ENCODE results near the gene COPS6.

COPS6 gene

DNA sequence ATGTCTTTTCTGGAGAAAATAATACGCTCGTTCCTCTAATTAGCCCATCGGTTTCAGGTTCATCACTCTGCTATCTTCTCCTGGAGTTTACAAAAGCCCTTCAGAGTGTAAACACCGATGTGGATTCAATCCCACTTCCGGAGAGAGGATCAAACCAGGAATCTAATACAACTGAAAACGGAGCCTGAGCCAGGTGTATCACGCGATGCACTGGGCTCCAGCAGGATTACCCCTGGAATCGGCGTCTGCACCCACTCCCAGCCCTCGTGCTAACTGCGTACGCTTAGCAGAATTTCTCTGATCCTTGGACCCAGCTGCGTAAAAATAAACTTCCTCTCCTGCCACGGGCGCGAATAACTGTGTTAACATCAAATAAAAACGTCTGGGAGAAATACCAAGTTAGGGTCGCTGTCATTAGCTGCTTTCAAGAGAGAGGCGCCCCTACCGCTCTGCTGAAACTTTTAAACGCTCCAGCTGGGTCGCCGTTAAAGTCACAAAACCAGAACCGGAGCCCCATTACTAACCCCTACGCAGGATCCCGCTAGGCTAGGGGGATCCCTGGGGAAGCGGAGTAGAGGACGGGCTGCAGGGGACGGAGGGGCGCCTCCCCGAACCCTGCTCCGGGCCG lies 7.7 kb upstream of the COPS6 start:
- peak; percentile 26 for DNase-seq (ENCODE audit: low read depth)

DNA sequence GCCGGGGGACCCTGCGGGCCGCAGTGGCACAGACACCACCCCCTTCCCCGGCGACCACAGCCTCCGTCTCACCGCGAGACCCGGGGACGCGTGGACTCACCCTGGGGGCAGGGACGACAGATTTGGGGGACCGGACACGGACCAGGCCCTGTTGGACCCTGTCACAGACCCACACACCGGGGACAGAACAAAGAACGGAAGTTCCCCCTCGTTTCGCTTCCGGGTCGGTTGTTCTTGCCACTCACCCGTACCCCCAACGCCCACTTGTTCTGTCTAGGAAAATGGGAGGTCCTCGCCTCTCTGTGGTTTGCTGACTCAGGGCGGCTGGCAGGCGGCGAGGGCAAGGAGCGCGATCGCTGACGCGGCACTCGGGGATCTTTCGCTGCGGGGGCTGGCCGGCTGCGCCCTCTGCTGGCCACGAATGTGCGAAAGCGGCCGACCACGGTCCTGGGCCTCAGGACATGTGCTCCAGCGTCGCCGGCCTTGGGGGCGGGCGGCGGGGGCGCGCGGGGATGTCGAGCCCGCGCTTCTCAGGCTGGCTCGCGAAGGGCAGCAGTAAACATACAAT lies 7.2 kb upstream of the COPS6 start, which contains the start of gene ZNF3:
Gene ZNF3, minus strand, starts transcription at position 189 of the 568 bp plus-strand sequence. CDS start 4,366 bp downstream, outside the sequence.
- DNase-seq (ENCODE audit: low read depth) = peak; percentile 99

DNA sequence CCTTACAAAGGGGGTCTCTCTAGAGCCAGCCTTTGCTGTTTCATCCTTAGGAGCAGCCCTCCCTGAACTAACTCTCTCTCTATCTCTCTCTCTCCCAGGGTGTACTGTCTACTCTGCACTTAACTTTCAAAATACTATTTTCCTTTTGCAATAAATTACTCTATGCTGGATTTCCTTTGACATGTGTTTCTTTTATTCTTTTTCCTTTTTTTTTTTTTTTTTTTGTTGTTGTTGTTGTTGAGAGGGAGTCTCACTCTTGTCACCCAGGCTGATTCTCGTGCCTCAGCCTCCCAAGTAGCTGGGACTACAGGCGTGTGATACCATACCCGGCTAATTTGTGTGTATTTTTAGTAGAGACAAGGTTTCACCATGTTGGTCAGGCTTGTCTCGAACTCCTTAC lies 5.8 kb upstream of the COPS6 start:
- DNase-seq (ENCODE audit: low read depth) = no peak

DNA sequence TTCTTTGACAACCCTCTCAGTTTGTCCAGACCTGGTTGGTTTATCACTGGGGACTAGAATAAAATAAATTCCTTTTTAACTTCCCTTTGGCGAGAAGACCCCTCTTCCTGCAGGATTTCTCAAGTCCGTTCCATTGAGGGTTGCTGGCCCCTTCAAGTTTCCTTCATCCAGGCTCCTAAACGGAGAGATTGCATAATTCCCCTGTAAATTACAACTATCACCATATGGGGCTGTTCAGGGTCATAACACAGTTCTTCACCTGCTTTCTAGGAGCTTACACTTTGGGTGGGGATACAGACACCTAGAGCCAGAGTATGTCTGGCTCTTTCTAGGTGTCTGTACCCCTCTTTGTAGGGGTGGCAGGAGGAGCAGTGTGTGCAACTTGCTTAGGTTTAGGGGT lies 3.3 kb upstream of the COPS6 start:
- DNase-seq (ENCODE audit: low read depth) = no peak

DNA sequence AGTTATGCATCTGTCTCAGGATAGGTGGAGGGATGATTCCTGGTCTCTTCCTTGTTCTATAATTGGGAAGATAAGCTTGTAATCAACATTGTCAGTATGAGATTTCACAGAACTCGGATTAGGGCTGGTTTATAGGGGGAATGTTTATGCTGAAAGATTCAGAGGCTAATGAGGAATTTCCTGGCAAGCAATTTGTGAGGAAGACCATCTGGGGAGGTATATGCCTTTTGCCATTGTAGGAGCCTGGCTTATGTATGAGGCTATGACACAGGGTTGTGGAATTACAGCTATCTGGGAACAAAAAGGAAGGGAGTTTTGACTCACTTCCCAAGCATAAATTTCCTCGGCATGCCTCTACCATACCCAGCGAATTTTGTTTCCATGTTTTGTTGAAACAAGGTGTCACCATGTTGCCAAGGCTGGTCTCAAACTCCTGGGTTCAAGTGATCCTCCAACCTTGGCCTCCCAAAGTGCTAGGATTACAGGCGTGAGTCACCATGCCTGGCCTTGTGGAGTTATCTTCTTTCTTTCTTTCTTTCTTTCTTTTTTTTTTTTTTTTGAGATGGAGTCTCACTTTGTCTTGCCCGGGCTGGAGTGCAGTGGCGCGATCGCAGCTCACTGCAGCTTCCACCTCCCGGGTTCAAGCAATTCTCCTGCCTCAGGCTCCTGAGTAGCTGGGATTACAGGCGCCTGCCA lies 1.6 kb upstream of the COPS6 start:
- peak; percentile 100 for DNase-seq (ENCODE audit: low read depth)

DNA sequence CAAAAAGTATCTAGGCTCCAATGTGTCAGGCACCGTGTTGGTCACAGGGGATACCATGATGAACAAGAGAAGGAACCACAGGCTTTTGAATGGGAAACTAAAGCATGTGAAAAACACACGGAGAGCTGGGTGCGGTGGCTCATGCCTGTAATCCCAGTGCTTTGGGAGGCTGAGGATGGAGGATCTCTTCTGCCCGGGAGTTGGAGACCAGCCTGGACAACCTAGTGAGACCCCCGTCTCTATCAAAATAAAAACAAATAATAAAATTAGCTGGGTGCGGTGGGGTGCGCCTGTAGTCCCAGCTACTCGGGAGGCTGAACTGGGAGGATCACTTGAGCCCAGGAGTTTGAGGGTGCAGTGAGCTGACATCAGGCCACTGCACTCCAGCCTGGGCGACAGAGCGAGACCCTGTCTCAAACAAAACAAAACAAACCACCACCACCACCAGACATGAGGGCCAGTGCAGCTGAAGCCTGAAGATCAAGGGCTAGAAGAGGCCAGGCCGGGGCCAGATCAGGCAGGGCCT lies 611 bp upstream of the COPS6 start:
- DNase-seq (ENCODE audit: low read depth) = no peak

DNA sequence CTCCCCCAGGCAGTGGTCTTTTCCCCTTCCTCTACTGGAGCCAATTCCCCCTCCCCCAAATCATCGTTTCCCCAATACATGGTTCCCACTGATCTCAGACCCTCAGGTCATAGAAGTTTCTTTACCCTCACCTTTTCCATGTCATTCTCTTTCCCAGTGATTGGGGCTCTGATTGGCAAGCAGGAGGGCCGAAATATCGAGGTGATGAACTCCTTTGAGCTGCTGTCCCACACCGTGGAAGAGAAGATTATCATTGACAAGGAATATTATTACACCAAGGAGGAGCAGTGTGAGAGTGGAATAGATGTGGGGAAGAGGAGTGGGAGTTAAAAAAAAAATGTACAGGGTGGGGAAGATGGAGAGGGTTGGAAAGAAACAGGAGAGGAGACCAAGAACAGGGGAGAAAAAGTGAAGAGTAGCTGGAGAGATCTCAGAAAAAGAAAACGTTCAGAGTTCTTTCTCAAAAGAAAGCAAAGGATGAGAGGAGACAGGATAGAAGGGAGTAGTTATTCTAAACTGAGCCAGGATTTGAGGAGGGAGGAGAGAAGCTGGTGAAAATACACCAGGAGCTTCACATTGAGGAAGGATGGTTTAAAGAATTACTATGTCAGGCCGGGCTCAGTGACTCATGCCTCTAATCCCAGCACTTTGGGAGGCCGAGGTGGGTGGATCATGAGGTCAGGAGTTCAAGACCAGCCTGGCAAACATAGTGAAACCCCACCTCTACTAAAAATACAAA lies 858 bp downstream of the COPS6 start:
- DNase-seq (ENCODE audit: low read depth) = peak; percentile 61

DNA sequence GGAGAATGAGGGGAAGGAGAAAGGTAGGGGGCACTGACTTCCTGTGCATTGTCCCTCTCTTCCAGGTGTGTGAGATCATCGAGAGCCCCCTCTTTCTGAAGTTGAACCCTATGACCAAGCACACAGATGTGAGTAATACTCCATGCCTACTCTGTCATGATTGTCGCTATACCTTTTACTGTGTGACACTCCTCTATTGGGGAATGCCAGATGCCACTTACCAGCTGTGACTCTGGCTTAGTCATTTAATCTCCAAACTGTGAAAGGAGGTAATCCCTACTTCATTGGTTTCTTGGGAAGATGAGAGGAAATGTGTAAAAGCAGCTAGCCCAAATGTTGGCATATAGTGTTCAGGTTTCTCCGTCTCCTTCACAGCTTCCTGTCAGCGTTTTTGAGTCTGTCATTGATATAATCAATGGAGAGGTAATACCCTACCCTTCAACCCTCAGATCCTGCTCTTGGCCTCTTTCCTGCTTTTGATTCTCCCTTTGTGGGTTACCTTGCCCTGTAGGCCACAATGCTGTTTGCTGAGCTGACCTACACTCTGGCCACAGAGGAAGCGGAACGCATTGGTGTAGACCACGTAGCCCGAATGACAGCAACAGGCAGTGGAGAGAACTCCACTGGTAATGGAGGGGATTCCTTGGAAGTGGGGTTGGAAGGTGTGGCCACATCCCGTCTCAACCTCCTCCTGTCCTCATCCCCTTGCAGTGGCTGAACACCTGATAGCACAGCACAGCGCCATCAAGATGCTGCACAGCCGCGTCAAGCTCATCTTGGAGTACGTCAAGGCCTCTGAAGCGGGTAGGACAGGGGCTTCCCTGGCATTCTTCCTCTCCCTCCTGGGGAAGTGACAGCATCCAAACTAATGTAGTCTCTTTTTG lies 2.0 kb downstream of the COPS6 start:
- no peak for DNase-seq (ENCODE audit: low read depth)

DNA sequence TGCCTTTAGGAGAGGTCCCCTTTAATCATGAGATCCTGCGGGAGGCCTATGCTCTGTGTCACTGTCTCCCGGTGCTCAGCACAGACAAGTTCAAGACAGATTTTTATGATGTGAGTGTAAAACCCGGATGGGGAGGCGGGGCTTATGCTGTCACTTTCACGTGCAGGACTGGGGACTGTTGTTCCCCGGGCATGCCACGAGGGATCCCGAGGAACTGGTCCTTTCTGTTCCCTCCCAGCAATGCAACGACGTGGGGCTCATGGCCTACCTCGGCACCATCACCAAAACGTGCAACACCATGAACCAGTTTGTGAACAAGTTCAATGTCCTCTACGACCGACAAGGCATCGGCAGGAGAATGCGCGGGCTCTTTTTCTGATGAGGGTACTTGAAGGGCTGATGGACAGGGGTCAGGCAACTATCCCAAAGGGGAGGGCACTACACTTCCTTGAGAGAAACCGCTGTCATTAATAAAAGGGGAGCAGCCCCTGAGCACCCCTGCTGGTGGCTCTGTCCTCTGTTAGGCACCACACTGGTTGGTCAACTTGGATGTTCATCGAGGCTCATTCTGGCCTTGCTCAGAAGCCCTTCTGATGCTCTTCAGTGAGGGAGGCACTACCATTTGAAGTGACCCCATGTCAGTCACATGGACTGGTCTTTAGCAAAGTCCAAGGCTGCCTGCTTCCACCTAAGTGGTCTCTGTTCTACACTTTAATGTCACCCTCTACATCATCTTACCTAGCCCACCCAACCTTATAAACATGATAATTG lies 2.8 kb downstream of the COPS6 start:
- DNase-seq (ENCODE audit: low read depth) = peak; percentile 73

DNA sequence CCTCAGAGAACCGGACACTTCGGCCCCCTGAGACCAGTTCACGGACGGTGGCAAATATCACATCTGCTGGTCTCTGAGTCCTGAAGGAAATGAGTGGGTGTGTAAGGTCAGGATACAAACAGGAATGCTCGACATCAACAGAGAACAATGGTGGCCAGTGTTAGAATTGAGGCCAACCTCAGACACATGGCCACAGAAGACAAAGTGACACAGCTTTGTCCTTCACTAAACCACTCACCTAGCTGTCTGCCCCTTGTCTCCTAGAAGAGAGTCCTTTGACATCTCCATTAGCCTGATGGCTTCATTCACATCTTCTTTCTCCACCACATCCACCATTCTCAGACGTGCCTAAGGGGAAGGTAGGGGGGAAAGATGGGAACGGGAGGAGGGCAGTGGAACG lies 4.3 kb downstream of the COPS6 start:
- DNase-seq (ENCODE audit: low read depth) = no peak

DNA sequence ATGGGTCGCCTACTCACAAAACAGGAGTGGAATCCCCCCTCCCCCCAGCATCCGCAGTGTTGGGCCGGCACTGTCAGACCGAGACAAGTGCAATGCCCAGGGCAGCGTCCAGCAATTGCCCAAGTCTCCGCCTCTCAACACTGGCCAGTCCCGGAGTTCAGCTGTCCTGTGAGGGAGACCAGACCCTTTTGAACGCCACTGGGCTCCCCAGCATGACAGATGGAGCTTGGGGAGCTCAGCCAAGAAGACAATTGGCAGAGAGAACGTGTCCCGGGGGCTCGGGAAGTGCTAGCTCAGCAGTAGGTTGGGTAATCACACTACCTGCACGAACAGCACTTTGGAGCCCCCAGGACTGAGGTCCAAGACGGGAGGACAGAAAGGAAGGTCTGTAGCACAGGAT lies 4.7 kb downstream of the COPS6 start:
- no peak for DNase-seq (ENCODE audit: low read depth)

DNA sequence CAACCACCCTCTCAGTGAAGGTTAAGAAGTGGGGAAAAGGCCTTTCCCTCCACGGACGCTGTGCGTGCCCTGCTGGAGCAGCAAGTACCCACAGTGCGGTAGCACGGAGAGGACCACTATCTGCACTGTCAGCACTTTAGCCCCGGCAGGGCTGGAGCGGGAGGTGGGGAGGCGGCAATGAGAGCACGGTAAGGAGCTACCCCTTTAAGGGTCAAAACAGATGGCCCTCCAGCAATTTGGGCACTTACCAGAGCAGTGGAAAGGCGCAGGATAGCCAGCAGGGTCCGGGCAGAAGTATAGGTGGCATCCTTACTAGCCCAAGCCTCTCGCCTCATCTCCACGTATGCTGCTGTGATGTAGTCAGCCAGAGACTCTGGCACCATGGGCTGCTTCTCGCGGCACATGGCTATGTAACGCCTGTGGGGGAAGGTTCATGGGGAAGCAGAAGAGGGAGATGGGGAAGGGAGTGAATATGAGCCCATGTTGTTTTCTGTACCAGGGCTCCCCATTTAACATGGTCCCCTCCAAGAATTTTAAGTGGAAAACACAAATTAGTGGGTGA lies 5.2 kb downstream of the COPS6 start:
- no peak for DNase-seq (ENCODE audit: low read depth)

DNA sequence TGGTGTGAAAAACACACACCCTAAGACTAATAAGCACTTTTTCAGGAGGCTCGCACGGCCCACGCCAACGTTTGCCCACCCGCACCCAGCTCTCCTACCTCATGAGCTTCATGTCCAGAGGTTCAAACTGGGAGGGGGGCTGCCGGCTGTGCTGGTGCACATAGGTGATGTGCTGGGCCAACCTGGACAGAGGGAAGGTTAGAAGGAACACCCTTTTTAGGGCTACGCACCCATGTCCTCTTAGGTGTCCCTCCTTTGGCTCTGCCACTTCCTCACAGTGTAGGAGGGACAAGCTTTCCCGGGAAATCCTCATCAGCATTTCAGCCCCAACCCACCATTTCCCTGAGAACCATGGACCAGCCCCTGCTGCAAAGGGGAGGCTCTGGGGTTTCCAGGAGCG lies 6.5 kb downstream of the COPS6 start:
- DNase-seq (ENCODE audit: low read depth) = no peak

DNA sequence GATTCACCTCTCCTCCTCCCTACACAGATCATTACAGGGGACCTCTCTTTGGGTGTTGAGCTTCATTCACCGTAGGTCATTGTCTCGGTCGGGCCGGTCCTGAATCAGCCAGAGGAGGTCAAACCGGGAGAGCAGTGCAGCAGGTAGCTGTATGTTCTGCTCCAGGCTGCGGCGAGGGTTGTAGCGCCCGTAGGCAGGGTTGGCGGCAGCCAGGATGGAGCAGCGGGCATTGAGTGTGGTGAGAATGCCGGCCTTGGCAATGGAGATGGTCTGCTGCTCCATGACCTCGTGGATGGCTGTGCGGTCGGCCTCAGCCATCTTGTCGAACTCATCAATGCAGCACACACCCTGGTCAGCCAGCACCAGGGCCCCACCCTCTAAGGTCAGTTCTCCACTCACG lies 6.9 kb downstream of the COPS6 start:
- no peak for DNase-seq (ENCODE audit: low read depth)

DNA sequence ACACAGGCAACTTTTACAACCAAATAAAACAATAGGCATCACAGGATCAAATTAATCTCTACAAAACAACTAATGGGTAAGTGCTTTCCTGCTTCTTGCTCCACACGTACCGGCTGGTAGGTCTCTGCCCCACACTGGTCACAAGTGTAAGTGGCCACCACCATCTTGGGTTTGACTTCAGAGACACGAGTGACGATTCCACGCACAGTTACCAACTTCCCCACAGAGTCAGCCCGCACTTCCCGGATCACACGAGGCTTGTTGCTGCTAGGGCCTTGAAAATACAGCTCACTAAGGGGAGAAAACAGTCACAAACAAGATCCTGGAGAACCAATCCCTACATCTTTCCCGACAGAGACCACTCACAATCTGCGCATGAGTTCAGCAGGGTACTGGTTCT lies 10.1 kb downstream of the COPS6 start:
- DNase-seq (ENCODE audit: low read depth) = no peak

DNA sequence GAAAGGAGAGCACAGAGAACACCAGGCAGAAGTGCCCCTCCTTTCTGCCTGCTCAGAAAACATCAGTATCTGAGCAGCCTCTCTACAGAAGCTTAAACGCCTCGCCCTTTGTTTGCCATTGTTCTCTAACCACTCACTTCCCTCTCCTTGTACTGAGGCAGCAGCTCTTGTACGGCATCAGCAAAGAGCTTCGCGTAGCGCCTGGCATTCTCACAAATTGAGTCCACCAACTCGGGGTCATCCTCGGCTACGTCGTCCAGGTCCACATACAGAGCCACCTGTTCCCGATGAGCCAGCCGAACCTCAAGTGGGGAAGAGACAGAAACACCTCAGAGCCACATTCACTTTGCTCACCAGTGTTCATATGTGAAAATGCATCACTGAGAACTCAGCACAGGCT lies 10.7 kb downstream of the COPS6 start:
- no peak for DNase-seq (ENCODE audit: low read depth)

DNA sequence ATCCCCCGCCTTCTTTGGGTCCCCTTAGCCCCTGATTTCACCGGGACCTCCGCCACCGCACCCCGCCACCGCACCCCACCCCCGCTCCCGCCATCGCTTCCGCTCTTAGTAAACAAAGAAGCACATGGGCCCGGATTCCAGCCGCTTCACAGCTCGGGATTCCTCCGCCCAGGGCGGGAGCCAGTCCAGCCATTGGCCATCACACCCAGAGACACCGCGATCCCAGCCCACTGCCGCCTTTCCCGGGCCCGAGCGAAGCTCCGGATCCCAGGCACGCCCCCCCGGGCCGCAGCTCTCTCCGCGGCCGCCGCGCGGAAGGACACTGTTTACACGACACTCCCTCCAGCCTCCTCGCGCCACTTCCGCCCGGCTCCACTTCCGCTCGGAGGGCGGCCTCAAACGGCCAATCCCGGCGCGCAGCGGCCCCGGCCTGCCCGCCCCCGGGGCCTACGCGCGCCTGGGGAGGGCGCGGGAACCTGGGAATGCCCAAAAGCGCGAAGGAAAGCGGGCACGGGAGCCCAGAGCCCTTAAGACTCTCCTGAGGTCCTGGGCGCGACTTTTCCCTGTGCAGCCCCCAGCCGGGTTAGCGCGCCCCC lies 11.7 kb downstream of the COPS6 start:
- peak; percentile 97 for DNase-seq (ENCODE audit: low read depth)

DNA sequence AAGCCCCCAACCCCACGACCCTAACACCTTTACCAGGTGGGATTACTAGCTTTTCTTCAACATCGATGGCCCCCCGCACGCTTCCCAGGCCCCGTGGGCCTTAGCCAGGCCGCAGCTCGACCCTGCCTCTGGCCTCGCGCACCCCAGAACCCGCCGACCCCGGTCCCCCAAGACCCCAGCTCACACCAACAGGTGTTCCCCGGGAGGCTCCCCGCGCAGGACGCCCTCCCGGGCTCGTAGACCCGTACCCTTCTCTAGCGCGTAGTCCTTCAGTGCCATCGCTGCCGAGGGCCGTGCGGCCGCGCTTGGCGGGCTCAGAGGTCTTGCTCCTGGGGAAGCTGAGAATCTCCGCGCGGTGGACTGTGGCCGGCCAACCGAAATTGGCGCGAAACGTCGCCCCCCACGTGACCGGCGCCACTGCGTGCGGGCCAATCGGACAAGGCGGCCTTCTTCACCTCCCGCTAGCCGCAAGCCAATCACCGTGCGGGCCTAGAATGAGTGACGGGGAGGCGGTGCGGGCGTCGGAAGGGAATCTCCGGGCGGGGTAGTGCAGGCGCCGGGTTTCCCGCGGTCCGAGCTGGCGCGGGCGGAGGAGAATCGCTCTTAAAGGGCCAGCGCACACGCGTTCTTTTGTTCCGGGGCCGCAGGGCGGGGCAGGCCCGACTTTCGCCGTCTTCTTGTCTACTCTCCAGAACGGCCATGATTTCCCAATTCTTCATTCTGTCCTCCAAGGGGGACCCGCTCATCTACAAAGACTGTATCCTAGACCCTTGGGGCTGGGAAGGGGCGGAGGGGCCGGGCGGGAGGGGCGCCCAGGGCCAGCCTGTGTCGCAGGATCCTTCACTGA lies 12.5 kb downstream of the COPS6 start, which contains the start of the genes AP4M1 and MCM7:
Gene AP4M1, plus strand, starts transcription at position 628 of the 847 bp plus-strand sequence. Its CDS starts 72 bp downstream, at position 700.
Gene MCM7, minus strand, starts transcription at position 382 of the 847 bp plus-strand sequence. Its CDS starts 103 bp downstream, at position 279.
- DNase-seq (ENCODE audit: low read depth) = peak; percentile 99
